CD4-positive, alpha-beta T cell (primary cell): ENCODE results near the gene EHBP1L1. TPM values are rescaled to one million over a fixed set of nuclear protein-coding genes. Genes with fewer than 3 reads are reported as not detected.

Experiments used
- ATAC-seq: fragments of 200-7000 bp; cut with Tn5 transposase; one replicate; pipeline ENCODE4 v1.10.0; 2022; ENCODE audit warnings: mild to moderate bottlenecking; ENCODE audit not compliant: poor library complexity
- CTCF ChIA-PET: fragments of 350-600 bp; sonication (Branson Sonifier 250); formaldehyde crosslinking; loops from one replicate; lab custom pipeline; 2021; ENCODE audit warnings: antibody characterized with exemption, inconsistent platforms; lab: Charles Lee
- POLR2A ChIA-PET: fragments of 350-600 bp; sonication (Branson Sonifier 250); formaldehyde crosslinking; loops from one replicate; lab custom pipeline; 2021; ENCODE audit warnings: antibody characterized with exemption, inconsistent platforms; lab: Charles Lee
- DNase-seq, 14 experiments: peaks; one replicate each; pipeline ENCODE4 v3.0.0-alpha.2; 2013 to 2020; ENCODE audit warnings: mixed read lengths in 2 of 14
- H3K27ac ChIP-seq, 2 donors: one replicate each; pipeline versions ENCODE4 v1.5.1 to v1.7.0; 2013; ENCODE audit warnings: low read length in 2 of 2, low read depth in 1 of 2, mild to moderate bottlenecking in 1 of 2
- H3K27me3 ChIP-seq, 2 experiments: 1 replicate in 1 of 2; 2 replicates in 1 of 2; pipeline versions ENCODE4 v1.6.1 to v1.7.0; 2013; ENCODE audit warnings: low read length in 2 of 2, control low read depth in 1 of 2, mild to moderate bottlenecking in 1 of 2, moderate library complexity in 1 of 2; ENCODE audit not compliant: insufficient read depth in 2 of 2, control insufficient read depth in 1 of 2
- H3K36me3 ChIP-seq: one replicate; pipeline ENCODE4 v1.6.1; 2013; ENCODE audit warnings: low read length, control low read depth; ENCODE audit not compliant: insufficient read depth
- H3K4me1 ChIP-seq: one replicate; pipeline ENCODE4 v1.6.1; 2013; ENCODE audit warnings: low read length, control low read depth; ENCODE audit not compliant: insufficient read depth
- H3K4me3 ChIP-seq: one replicate; pipeline ENCODE4 v1.5.1; 2013; ENCODE audit warnings: mild to moderate bottlenecking, low read length, moderate library complexity
- H3K9me3 ChIP-seq, 2 experiments: 1 replicate in 1 of 2; 2 replicates in 1 of 2; pipeline versions ENCODE4 v1.6.1 to v1.7.0; 2013; ENCODE audit warnings: low read length in 2 of 2, mild to moderate bottlenecking in 2 of 2, control low read depth in 1 of 2, moderate library complexity in 1 of 2; ENCODE audit not compliant: control insufficient read depth in 1 of 2, insufficient read depth in 1 of 2
- H3K27ac Mint-ChIP-seq: one replicate; pipeline ENCODE4 v1.8.0; 2020; ENCODE audit warnings: mixed read lengths
- H3K27me3 Mint-ChIP-seq: one replicate; pipeline ENCODE4 v1.8.0; 2021; ENCODE audit warnings: mixed read lengths
- H3K36me3 Mint-ChIP-seq: one replicate; pipeline ENCODE4 v1.8.0; 2021; ENCODE audit warnings: low read depth, mixed read lengths
- H3K4me1 Mint-ChIP-seq: one replicate; pipeline ENCODE4 v1.8.0; 2021; ENCODE audit warnings: low read depth, mixed read lengths
- H3K4me3 Mint-ChIP-seq: one replicate; pipeline ENCODE4 v1.8.0; 2020; ENCODE audit warnings: mild to moderate bottlenecking, mixed read lengths
- H3K9me3 Mint-ChIP-seq: one replicate; pipeline ENCODE4 v1.8.0; 2020; ENCODE audit warnings: mixed read lengths
- intact Hi-C, 2 experiments: fragments of 100-400 bp; cut with DNase I in 1 of 2; cut with micrococcal nuclease in 1 of 2; formaldehyde crosslinking; loops; one replicate each; pipeline versions ENCODE4 v1.15.1 to v1.9.0; 2023 to 2025; cut with DNase I, micrococcal nuclease
- total RNA-seq, 174 experiments: library from RNA in 2 of 174; stranded (reverse) in 2 of 174; gene quantifications; one replicate each; pipeline ENCODE4 v1.2.3 and lab custom pipeline; 2021 to 2026
- TF ChIP-seq, protein P1 (sequence below): fragments of 200-600 bp; IDR thresholded peaks from one replicate; pipeline ENCODE4 v1.8.0; 2022; ENCODE audit warnings: antibody characterized with exemption, mild to moderate bottlenecking

Gene EHBP1L1
- total RNA-seq, 2 experiments from 2014 or later, result 82.6 to 88.5 TPM

DNA sequence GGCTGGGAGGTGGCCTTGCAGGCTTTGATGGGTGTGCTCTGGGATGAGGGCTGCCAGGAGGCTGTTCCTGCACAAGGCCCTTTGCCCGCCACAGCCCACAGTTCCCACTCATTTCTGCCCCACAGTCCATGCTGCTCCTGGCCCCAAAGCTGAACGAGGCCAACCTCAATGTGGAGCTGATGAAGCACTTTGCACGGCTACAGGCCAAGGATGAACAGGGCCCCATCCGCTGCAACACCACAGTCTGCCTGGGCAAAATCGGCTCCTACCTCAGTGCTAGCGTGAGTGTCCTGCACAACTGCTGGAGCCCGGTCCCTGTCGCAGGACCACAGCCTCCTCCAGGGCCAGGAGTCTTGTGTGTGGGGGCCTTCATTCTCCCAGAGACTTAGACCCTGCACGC lies 40.8 kb upstream of the EHBP1L1 start:
- H3K36me3 Mint-ChIP-seq, result peaks cover 57% of the 10 kb centered on the region
- Histone ChIP-seq H3K27ac (no peak overlapping the region), H3K36me3 (peaks cover 68% of the 10 kb centered on the region), H3K4me1 (peaks cover 12% of the 10 kb centered on the region), H3K27me3 (no peaks in the 10 kb centered on the region), H3K9me3 (no peaks in the 10 kb centered on the region), H3K4me3 (no peak overlapping the region)
- H3K9me3 Mint-ChIP-seq, result no peaks in the 10 kb centered on the region
- ChIA-PET POLR2A (interaction anchor here (1.4 kb wide), 1 partner anchor 10 kb away, joined by 4 read pairs; the partner anchor contains the start of gene SCYL1), CTCF (no interaction called here)
- H3K4me1 Mint-ChIP-seq, result peaks cover 3% of the 10 kb centered on the region
- DNase-seq (no peak), ATAC-seq (no peak)
- intact Hi-C loops, result no loop called here
- no peak overlapping the region for H3K27ac Mint-ChIP-seq
- H3K27me3 Mint-ChIP-seq, result no peaks in the 10 kb centered on the region
- TF ChIP-seq, protein P1, sequence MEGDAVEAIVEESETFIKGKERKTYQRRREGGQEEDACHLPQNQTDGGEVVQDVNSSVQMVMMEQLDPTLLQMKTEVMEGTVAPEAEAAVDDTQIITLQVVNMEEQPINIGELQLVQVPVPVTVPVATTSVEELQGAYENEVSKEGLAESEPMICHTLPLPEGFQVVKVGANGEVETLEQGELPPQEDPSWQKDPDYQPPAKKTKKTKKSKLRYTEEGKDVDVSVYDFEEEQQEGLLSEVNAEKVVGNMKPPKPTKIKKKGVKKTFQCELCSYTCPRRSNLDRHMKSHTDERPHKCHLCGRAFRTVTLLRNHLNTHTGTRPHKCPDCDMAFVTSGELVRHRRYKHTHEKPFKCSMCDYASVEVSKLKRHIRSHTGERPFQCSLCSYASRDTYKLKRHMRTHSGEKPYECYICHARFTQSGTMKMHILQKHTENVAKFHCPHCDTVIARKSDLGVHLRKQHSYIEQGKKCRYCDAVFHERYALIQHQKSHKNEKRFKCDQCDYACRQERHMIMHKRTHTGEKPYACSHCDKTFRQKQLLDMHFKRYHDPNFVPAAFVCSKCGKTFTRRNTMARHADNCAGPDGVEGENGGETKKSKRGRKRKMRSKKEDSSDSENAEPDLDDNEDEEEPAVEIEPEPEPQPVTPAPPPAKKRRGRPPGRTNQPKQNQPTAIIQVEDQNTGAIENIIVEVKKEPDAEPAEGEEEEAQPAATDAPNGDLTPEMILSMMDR, result no peak
- no peak overlapping the region for H3K4me3 Mint-ChIP-seq

GRCh38 chr11:65536412-65537295 lies 39.2 kb upstream of the EHBP1L1 start:
- Histone ChIP-seq H3K4me3 (no peak overlapping the region), H3K4me1 (peaks cover 21% of the 10 kb centered on the region), H3K9me3 (no peaks in the 10 kb centered on the region), H3K27me3 (no peaks in the 10 kb centered on the region), H3K27ac (no peak overlapping the region), H3K36me3 (peaks cover 53% of the 10 kb centered on the region)
- ChIA-PET CTCF (interaction anchor here (2.1 kb wide), 1 partner anchor 15 kb away, joined by 6 read pairs; no protein-coding TSS in a partner anchor), POLR2A (interaction anchor here (1.0 to 2.0 kb wide), 3 partner anchors 36 to 39 kb away, joined by 3 to 7 read pairs (median 4); partner anchors contain the start of genes EHBP1L1 and FAM89B)
- DNase-seq (no peak), ATAC-seq (no peak)
- Mint-ChIP-seq H3K27me3 (no peaks in the 10 kb centered on the region), H3K9me3 (no peaks in the 10 kb centered on the region), H3K4me1 (peaks cover 4% of the 10 kb centered on the region), H3K36me3 (peaks cover 43% of the 10 kb centered on the region), H3K4me3 (no peak overlapping the region), H3K27ac (peak overlapping the region; percentile 20)
- TF ChIP-seq, protein P1, result no peak
- intact Hi-C loops, result no loop called here

- ATAC-seq, result no peak
- peaks cover 44% of the 10 kb centered on the region for H3K36me3 Mint-ChIP-seq
- no peaks in the 10 kb centered on the region for H3K9me3 ChIP-seq
- TF ChIP-seq, protein P1, result no peak
- ChIA-PET POLR2A (interaction anchor here (1.0 to 2.0 kb wide), 5 partner anchors 9 to 115 kb away, joined by 3 to 7 read pairs (median 4); partner anchors contain the start of genes EHBP1L1 and FAM89B), CTCF (interaction anchor here (2.1 kb wide), 1 partner anchor 15 kb away, joined by 6 read pairs; no protein-coding TSS in a partner anchor)
- intact Hi-C loops, result no loop called here
- no peaks in the 10 kb centered on the region for H3K9me3 Mint-ChIP-seq
- H3K27ac Mint-ChIP-seq, result no peak overlapping the region
- H3K36me3 ChIP-seq, result peaks cover 49% of the 10 kb centered on the region
- H3K27ac ChIP-seq, result no peak overlapping the region
- H3K27me3 ChIP-seq, result no peaks in the 10 kb centered on the region
- no peak overlapping the region for H3K4me3 ChIP-seq
- no peaks in the 10 kb centered on the region for H3K27me3 Mint-ChIP-seq
- peaks cover 9% of the 10 kb centered on the region for H3K4me1 Mint-ChIP-seq
- DNase-seq, result no peak
- H3K4me3 Mint-ChIP-seq, result peak overlapping the region; percentile 11
- H3K4me1 ChIP-seq, result peaks cover 22% of the 10 kb centered on the region
Measured at GRCh38 chr11:65537296-65537597, 38.6 kb upstream of the EHBP1L1 start.
